ENCODE results near the gene CCR9.

DNA sequence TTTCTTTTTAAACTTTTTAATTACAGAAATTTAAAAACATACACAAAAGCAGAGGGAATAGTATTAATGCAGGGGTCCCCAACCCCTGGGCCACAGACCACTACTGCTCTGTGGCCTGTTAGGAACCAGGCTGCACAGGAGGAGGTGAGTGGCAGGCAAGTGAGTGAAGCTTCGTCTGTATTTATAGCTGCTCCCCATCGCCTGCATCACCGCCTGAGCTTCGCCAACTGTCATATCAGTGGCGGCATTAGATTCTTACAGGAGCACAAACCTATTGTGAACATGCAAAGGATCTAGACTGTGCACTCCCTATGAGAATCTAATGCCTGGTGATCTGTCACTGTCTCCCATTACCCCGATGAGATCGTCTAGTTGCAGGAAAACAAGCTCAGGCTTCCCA lies 22.4 kb downstream of the CCR9 start:
- TF ChIP-seq CTCF (IDR thresholded peaks at IDR 0.05), result no peak
- TF ChIP-seq POLR2A (IDR thresholded peaks at IDR 0.05; ENCODE audit: low read depth), result no peak

All from esophagus muscularis mucosa (tissue), 3 donors.